Choroid plexus epithelial cell (primary cell): ENCODE data around the gene SEBOX.
A peak's percentile ranks its signal among the peaks of the same experiment; 100 is the strongest.
"Not testable (repeated sequence)": the region's sequence is repeated elsewhere in the genome, so short reads cannot be mapped to it uniquely, and the experiment has no call there.

Source experiments
- DNase-seq: peaks from one replicate; pipeline ENCODE4 v3.0.0-alpha.2; 2010; ENCODE audit warnings: low read depth
- H3K4me3 ChIP-seq: 2 replicates; pipeline ENCODE4 v1.5.1; 2011; ENCODE audit warnings: low read depth, mild to moderate bottlenecking, control low read depth, low read length, moderate library complexity
- TF ChIP-seq, protein P1 (sequence below): conservative IDR thresholded peaks from 2 replicates; pipeline ENCODE4 v1.5.1; 2011; ENCODE audit warnings: low read depth, mild to moderate bottlenecking, control low read depth, inconsistent platforms, low read length, moderate library complexity

Gene SEBOX

DNA sequence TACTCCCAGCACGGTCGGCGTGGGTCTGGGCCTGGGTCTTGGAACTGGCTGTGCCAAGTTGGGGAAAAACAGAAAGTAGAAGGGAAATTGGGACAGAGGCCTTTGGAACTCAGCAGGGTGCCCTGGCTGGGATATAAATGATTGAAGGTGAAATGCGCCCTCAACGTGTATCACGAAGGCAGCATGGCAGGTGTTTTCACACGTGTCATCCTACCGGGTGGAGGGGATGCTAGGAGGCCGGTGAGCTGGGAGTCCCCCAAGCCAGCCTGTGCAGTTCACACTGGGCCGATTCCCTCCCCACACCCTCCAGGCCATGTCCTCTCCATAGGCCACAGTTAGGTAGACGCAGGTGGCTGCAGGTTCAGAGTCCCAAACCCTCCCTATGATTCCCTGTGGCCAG, 23.5 kb downstream of the SEBOX start:
- no peak for DNase-seq
- TF ChIP-seq, protein P1, sequence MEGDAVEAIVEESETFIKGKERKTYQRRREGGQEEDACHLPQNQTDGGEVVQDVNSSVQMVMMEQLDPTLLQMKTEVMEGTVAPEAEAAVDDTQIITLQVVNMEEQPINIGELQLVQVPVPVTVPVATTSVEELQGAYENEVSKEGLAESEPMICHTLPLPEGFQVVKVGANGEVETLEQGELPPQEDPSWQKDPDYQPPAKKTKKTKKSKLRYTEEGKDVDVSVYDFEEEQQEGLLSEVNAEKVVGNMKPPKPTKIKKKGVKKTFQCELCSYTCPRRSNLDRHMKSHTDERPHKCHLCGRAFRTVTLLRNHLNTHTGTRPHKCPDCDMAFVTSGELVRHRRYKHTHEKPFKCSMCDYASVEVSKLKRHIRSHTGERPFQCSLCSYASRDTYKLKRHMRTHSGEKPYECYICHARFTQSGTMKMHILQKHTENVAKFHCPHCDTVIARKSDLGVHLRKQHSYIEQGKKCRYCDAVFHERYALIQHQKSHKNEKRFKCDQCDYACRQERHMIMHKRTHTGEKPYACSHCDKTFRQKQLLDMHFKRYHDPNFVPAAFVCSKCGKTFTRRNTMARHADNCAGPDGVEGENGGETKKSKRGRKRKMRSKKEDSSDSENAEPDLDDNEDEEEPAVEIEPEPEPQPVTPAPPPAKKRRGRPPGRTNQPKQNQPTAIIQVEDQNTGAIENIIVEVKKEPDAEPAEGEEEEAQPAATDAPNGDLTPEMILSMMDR = no peak
- no peak overlapping the region for H3K4me3 ChIP-seq

DNA sequence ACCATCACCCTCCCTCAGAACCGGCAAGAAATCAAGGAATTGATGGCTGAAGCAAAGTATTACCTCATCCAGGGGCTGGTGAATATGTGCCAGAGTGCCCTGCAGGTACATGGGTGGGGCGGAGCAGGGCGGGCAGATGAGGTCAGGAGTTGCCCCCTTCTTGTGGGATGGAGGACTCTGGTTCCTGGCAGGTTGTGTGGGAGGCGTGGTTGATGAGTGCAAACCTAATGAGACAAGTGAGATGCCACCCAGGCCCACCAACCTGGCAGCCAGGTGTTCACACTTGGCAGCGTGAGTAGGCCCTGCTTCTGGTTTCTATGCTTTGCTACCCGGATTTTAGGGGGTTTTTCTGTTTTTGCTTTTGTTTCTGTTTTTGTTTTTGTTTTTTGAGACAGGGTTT, 24.6 kb downstream of the SEBOX start:
- TF ChIP-seq, protein P1 = no peak
- H3K4me3 ChIP-seq = no peak overlapping the region
- DNase-seq = no peak

DNA sequence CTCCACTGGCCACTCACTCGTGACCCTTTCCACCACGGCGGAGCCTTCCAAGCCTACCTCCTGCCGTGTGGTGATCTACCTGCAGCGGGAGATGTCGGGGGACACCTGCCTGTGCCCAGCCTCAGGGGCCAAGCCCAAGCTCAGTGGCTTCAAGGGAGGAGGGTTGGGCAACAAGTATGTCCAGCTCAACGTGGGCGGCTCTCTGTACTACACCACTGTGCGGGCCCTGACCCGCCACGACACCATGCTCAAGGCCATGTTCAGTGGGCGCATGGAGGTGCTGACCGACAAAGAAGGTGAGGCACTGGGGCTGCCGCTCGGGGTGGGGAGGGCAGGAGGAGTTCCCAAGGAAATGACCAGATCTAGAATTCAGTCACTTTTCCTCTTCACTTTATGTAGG, 25.6 kb downstream of the SEBOX start:
- TF ChIP-seq, protein P1 = no peak
- no peak overlapping the region for H3K4me3 ChIP-seq
- DNase-seq = no peak

DNA sequence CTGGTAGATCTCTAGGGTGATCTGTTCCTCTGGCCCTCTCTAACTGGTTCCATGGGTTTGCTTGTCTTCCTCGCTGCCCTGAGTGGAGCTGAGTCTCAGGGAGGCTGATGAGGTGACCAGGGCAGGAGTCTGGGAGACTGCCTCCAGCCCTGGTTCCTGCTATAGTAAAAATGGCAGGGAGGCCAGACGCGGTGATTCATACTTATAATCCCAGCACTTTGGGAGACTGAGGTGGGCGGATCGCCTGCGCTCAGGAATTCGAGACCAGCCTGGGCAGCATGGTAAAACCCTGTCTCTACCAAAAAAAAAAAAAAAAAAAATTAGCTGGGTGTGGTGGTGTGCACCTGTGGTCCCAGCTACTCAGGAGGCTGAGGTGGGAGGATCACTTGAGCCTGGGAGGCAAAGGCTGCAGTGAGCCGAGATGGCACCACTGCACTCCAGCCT, 26.2 kb downstream of the SEBOX start:
- not testable (repeated sequence) for DNase-seq, H3K4me3 ChIP-seq

DNA sequence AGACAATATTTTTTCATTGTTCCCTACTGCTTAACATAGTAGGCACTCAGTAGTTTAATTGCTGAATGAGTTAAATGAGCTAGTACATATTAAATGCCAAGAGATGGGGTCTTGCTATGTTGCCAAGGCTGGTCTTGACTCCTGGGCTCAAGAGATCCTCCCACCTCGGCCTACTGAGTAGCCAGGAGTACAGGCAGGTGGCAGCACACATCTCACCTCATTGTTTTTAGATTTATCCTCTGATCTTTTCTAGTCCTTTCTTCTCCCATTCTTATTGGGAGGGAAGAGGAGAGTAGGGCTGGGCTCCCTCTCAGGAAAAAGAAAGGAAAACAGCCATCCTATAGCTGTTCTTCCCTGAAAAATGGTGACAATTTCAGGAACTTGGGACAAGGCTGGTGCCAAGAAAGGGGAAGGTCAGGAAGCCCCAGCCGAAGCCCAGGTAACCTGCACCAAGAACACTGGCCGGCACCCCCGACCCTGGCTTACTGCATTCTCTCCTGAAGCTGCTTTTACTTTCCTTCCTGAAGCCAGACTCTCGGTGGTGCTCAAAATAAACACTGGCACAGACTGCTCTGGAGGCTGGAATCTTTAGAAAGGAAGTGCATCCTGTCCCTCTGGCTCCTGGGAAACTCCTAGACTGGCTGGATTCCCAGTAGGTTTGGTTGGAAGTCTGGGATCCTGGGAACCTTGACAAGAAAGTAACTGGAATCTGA, 26.8 kb downstream of the SEBOX start:
- peak; percentile 41 for DNase-seq
- no peak overlapping the region for H3K4me3 ChIP-seq
- TF ChIP-seq, protein P1 = no peak

DNA sequence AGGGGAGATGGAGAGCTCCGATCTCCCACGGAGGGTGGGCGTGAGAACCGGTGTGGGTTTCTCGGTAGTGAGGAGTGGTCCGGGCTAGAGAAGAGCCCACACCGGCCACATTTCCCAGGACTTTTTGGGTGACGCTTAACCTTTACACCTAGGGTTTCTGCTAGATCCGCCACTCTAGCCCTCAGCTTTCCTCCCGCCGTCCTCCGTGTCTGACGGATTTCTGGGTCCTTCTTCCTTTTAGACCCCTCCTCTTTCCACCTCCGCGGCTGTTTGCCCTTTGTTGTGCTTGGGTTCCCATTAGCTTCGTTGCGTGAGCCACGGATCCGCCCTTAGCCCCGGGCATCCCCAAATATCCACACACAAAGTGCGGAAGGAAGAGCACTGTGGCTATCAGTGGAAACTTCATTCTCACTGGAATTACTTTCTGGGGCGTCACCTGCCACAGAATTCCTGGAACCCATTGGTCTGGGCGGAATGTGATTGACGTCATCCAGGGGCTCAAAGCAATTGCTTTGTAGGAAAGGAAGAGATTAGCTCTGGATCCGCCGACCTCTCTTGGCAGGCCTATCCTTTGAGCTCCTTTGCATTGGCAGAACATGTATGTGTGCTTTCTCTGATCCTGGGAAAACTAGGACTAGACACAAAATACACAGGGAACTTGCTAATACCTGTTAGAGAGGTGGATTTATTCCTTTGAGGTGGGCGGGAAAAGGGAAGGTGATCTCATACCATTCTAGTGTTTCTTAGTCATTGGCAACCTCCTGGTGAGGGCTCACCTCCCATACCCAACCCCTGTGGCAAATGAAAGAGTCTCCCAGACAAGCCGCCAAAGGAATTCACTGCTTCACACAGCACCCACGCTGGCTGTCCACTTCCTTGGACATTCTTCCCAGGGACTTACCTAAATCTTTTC, 28.8 kb downstream of the SEBOX start:
- DNase-seq = peak; percentile 90
- H3K4me3 ChIP-seq = peak overlapping the region; percentile 91
- TF ChIP-seq, protein P1 = no peak

DNA sequence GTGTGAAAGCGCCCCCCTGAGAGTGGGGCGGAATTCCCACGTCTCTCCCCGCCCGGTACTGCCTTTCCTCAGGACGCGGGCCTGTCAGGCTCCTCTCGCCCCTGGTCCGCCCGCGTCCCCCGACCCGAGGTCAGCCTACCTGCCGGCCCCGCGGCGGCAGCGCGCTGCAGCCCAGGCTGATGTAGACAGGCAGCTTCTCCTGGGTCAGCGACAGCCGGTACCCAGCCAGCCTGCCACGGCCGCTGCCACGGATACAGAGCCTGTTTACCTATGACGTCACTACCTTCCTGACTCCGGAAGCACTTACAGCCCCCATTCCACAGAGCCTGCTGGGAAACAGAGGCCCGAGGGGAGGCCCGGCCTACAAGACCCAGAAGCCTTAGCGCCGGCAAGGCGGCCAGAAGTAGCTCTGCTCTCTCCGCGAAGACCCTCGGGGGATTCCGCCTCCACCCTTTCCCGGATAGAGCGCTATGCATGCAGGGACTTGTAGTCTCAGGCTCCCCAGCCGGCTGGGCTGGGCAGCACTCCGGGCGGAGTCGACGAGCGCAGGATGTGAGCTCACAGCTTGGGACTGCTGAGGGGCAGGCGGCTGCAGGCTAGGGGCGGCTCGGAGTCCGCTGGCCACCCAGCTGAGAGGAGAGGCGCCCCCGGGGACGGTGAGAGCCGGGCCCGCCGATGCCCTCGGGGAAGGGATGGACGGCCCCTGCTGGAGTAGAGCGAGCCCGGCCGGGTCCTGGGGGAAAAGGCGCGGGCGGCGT, 29.6 kb downstream of the SEBOX start, which contains the start of the genes IFT20 and TNFAIP1:
IFT20 (minus strand) TSS at position 272 of the 758 bp plus-strand sequence. CDS start 3,487 bp downstream, outside the sequence.
TNFAIP1 (plus strand) TSS at position 561 of the 758 bp plus-strand sequence. CDS start 3,761 bp downstream, outside the sequence.
- H3K4me3 ChIP-seq = peak within 1 kb of the TSS; percentile 91
- TF ChIP-seq, protein P1 = peak; percentile 15

More for the DNA sequence above, 29.6 kb downstream of the SEBOX start, which contains the start of the genes IFT20 and TNFAIP1:
- peak; percentile 100 for DNase-seq
